Measurements from ENCODE around the gene RPS21.

- TF ChIP-seq, protein P1, sequence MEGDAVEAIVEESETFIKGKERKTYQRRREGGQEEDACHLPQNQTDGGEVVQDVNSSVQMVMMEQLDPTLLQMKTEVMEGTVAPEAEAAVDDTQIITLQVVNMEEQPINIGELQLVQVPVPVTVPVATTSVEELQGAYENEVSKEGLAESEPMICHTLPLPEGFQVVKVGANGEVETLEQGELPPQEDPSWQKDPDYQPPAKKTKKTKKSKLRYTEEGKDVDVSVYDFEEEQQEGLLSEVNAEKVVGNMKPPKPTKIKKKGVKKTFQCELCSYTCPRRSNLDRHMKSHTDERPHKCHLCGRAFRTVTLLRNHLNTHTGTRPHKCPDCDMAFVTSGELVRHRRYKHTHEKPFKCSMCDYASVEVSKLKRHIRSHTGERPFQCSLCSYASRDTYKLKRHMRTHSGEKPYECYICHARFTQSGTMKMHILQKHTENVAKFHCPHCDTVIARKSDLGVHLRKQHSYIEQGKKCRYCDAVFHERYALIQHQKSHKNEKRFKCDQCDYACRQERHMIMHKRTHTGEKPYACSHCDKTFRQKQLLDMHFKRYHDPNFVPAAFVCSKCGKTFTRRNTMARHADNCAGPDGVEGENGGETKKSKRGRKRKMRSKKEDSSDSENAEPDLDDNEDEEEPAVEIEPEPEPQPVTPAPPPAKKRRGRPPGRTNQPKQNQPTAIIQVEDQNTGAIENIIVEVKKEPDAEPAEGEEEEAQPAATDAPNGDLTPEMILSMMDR (IDR thresholded peaks at IDR 0.05; ENCODE audit: insufficient read depth, low read length, poor library complexity, severe bottlenecking), result no peak
- TF ChIP-seq EZH2phosphoT487 (conservative IDR thresholded peaks at IDR 0.05; ENCODE audit: low read length), result no peak
Observed at GRCh38 chr20:62421716-62421990, 34.8 kb downstream of the RPS21 start.
